ENCODE results near the gene ALK.

DNA sequence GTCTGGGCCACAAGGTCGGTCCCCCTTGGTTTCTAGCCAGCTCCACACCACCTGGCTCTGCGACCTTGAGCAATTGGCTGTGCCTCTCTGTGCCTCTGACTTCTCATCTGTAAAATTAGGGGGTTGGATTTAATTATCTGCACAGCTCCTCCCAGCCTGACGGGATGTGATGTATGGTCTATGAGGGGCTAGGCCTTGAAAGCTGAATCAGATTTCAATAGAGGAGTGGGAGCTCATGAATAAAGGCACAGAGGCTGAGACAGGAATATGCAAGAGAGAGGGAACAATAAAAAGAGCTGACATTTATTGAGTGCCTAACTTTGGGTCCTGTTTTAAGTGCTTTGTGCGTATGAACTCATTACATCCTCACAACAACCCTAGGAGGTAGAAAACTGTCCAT, 104.7 kb downstream of the ALK start:
- TF ChIP-seq, protein P1, sequence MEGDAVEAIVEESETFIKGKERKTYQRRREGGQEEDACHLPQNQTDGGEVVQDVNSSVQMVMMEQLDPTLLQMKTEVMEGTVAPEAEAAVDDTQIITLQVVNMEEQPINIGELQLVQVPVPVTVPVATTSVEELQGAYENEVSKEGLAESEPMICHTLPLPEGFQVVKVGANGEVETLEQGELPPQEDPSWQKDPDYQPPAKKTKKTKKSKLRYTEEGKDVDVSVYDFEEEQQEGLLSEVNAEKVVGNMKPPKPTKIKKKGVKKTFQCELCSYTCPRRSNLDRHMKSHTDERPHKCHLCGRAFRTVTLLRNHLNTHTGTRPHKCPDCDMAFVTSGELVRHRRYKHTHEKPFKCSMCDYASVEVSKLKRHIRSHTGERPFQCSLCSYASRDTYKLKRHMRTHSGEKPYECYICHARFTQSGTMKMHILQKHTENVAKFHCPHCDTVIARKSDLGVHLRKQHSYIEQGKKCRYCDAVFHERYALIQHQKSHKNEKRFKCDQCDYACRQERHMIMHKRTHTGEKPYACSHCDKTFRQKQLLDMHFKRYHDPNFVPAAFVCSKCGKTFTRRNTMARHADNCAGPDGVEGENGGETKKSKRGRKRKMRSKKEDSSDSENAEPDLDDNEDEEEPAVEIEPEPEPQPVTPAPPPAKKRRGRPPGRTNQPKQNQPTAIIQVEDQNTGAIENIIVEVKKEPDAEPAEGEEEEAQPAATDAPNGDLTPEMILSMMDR (IDR thresholded peaks at IDR 0.05): no peak
- TF ChIP-seq POLR2A (IDR thresholded peaks at IDR 0.05): no peak

Measured in Peyer's patch (tissue), 4 donors.